Cardiac muscle cell (in vitro differentiated cells and primary cell): ENCODE results near the gene GAS7. TPM values are rescaled to one million over a fixed set of nuclear protein-coding genes. Genes with fewer than 3 reads are reported as not detected.

Experiments used
- DNase-seq, 2 donors: peaks; one replicate each; pipeline versions ENCODE4 v3.0.0 to v3.0.0-alpha.2; 2010 to 2017; ENCODE audit warnings: low read depth in 1 of 2, low spot score in 1 of 2
- H3K27ac ChIP-seq: fragments of 200-600 bp; sonication (generic); 2 replicates; pipeline ENCODE4 v1.5.1; 2016
- H3K27me3 ChIP-seq: fragments of 200-600 bp; sonication (generic); 2 replicates; pipeline ENCODE4 v1.6.0; 2016; ENCODE audit warnings: control low read depth
- H3K36me3 ChIP-seq: fragments of 200-600 bp; sonication (generic); 2 replicates; pipeline ENCODE4 v1.5.1; 2016; ENCODE audit warnings: control low read depth
- H3K4me1 ChIP-seq: fragments of 200-600 bp; sonication (generic); 2 replicates; pipeline ENCODE4 v1.8.1; 2017; ENCODE audit warnings: low read depth, mild to moderate bottlenecking, mixed run types
- H3K4me3 ChIP-seq: fragments of 200-600 bp; sonication (generic); 2 replicates; pipeline ENCODE4 v1.5.1; 2016; ENCODE audit warnings: mild to moderate bottlenecking
- H3K9me3 ChIP-seq: fragments of 200-600 bp; sonication (generic); 2 replicates; pipeline ENCODE4 v1.5.1; 2017; ENCODE audit warnings: low read depth, mild to moderate bottlenecking, control low read depth
- polyA plus RNA-seq: library from polyadenylated mRNA; unstranded; fragments of >200 nt; fragmentation: Nextera tagmentation; extraction: Ambion mirVana; gene quantifications from 2 replicates; pipeline ENCODE4 v1.2.1, GENCODE V29; 2016
- total RNA-seq: library from RNA; depleted of rRNA; stranded (reverse); fragments of >200 nt; gene quantifications from 2 replicates; pipeline ENCODE4 v1.2.3, GENCODE V29; 2016
- TF ChIP-seq, protein P1 (sequence below): IDR thresholded peaks from 2 replicates; pipeline ENCODE4 v1.5.1; 2012; ENCODE audit warnings: low read depth, mild to moderate bottlenecking, low read length

GAS7 gene
- total and polyA plus RNA-seq, 2 experiments from 2014 or later = 6.1 to 13.5 TPM

DNA sequence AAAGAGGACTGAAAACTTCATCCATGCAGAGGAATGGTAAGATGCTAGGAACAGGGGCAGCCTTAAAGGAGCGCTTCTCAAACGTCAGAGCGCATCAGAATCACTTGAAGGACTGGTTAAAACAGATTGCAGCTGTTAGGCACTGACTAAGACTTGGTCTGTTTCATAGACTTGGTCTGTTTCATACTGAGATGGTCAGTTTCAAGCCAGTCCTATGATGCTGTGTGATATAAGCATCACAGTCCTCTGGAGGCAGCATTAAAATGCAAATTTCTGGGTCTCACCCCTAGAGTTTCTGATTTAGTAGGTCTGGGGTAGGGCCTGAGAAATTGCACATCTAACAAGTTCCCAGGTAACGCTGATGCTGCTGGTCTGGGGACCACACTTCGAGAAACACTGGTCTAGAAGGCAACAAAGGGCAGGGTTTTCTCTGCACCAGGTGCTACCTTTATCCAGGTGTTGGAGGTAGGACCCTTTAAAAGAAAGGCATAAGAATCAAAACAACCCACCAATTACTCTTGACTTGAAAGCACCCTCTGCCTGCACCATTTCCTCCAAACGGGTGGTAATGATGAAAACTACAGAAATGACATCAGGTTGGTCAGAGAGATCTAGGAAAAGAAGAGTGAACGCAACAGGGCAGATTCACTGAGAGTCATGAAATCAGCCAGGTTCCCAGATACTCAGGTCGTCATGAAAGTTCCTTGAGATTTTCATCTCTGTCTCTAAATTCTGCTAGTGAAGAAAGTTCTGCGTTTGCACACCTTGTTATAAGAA is 198.3 kb downstream of the GAS7 start:
- DNase-seq = no peak
- no peaks in the 10 kb centered on the region for H3K36me3 ChIP-seq
- H3K4me1 ChIP-seq = no peaks in the 10 kb centered on the region
- no peak overlapping the region for H3K4me3 ChIP-seq
- TF ChIP-seq, protein P1, sequence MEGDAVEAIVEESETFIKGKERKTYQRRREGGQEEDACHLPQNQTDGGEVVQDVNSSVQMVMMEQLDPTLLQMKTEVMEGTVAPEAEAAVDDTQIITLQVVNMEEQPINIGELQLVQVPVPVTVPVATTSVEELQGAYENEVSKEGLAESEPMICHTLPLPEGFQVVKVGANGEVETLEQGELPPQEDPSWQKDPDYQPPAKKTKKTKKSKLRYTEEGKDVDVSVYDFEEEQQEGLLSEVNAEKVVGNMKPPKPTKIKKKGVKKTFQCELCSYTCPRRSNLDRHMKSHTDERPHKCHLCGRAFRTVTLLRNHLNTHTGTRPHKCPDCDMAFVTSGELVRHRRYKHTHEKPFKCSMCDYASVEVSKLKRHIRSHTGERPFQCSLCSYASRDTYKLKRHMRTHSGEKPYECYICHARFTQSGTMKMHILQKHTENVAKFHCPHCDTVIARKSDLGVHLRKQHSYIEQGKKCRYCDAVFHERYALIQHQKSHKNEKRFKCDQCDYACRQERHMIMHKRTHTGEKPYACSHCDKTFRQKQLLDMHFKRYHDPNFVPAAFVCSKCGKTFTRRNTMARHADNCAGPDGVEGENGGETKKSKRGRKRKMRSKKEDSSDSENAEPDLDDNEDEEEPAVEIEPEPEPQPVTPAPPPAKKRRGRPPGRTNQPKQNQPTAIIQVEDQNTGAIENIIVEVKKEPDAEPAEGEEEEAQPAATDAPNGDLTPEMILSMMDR = no peak
- H3K27me3 ChIP-seq = no peaks in the 10 kb centered on the region
- H3K9me3 ChIP-seq = no peaks in the 10 kb centered on the region
- no peak overlapping the region for H3K27ac ChIP-seq

DNA sequence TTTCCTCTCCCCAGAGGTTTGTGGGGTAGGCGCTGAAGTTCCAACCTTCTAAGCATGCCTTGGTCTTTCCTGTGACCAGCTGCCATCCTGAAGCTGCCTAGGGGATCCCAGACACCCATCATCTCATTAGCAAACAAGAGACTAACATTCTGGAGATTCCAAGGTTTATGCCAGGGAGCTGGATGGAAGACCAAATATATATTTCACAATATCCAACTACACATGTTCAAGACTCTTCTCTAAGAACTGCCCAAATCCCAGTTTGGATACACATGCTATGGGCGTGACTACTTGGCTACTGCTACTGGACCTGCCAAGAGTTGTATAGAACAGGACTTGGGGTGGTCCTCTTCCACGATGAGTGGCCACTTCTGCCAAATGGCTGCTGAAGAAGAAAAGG is 200.3 kb downstream of the GAS7 start:
- no peaks in the 10 kb centered on the region for H3K27me3 ChIP-seq
- H3K9me3 ChIP-seq = no peaks in the 10 kb centered on the region
- H3K27ac ChIP-seq = no peak overlapping the region
- DNase-seq = no peak
- H3K36me3 ChIP-seq = no peaks in the 10 kb centered on the region
- TF ChIP-seq, protein P1 = no peak
- no peaks in the 10 kb centered on the region for H3K4me1 ChIP-seq
- H3K4me3 ChIP-seq = no peak overlapping the region

DNA sequence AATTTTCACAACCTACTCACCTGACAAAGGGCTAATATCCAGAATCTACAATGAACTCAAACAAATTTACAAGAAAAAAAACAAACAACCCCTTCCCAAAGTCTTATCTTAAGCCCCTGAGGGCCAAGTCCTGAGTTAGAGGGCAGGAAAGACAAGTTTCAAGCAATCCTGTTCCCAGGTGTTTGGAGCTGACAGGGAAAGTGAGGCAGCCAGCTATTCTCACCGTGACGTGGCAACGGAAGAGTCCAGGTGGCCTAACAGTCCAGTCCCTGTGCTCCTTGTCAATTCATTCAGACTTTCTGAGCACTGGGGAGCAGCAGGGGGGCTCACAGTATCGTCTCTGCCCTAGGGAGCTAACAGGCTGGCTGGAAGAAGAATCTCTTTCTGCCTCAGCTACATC is 203.6 kb downstream of the GAS7 start:
- H3K27ac ChIP-seq = no peak overlapping the region
- no peaks in the 10 kb centered on the region for H3K4me1 ChIP-seq
- H3K4me3 ChIP-seq = no peak overlapping the region
- H3K36me3 ChIP-seq = no peaks in the 10 kb centered on the region
- no peaks in the 10 kb centered on the region for H3K9me3 ChIP-seq
- H3K27me3 ChIP-seq = no peaks in the 10 kb centered on the region
- no peak for DNase-seq
- TF ChIP-seq, protein P1 = no peak

DNA sequence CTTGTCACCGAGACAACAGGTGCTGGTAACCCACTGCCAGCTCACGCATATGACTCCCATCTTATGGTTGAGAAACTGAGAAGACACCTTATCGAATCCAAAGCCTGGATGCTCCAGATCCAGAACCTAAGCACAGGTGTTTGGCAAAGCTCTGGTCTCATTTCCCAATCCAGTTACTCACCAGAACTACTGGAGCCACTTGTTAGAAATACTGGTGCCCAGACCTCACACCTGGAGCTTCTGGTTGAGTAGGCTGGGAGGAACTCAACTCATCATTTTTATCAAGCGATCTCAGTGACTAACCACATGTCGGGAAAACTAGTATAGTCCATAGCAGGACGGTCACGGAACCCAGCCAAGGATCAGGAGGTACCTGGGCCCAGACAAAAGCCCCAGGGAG is 206.6 kb downstream of the GAS7 start:
- Histone ChIP-seq H3K9me3 (no peaks in the 10 kb centered on the region), H3K27ac (no peak overlapping the region), H3K4me1 (no peaks in the 10 kb centered on the region), H3K27me3 (no peaks in the 10 kb centered on the region), H3K4me3 (no peak overlapping the region), H3K36me3 (no peaks in the 10 kb centered on the region)
- TF ChIP-seq, protein P1 = no peak
- no peak for DNase-seq

DNA sequence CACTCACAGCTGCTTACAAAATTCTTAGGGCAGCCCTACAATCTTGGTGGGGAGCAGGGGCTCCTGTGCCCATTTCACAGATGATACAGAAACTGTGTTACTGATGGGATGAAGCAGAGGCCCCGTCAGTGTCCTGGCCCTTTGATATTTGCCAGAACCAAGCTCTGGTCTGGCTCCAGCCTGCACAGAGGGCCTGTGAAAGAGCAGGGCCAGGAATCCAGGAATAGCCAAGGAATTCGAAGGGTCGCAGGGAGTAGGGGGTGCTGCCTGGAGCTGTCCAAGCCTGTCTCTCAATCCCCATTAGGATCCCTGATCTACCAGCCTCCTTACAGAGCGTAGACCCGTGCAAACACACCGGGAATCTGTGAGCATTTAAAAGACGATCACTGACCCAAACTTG is 207.1 kb downstream of the GAS7 start:
- Histone ChIP-seq H3K4me3 (no peak overlapping the region), H3K27ac (no peak overlapping the region), H3K9me3 (no peaks in the 10 kb centered on the region), H3K27me3 (no peaks in the 10 kb centered on the region), H3K4me1 (no peaks in the 10 kb centered on the region), H3K36me3 (no peaks in the 10 kb centered on the region)
- DNase-seq = no peak
- TF ChIP-seq, protein P1 = no peak
